ENCODE data around the gene CHTF18.

GRCh38 chr16:817001-817906, 28.8 kb downstream of the CHTF18 start:
- TF ChIP-seq, protein P1, sequence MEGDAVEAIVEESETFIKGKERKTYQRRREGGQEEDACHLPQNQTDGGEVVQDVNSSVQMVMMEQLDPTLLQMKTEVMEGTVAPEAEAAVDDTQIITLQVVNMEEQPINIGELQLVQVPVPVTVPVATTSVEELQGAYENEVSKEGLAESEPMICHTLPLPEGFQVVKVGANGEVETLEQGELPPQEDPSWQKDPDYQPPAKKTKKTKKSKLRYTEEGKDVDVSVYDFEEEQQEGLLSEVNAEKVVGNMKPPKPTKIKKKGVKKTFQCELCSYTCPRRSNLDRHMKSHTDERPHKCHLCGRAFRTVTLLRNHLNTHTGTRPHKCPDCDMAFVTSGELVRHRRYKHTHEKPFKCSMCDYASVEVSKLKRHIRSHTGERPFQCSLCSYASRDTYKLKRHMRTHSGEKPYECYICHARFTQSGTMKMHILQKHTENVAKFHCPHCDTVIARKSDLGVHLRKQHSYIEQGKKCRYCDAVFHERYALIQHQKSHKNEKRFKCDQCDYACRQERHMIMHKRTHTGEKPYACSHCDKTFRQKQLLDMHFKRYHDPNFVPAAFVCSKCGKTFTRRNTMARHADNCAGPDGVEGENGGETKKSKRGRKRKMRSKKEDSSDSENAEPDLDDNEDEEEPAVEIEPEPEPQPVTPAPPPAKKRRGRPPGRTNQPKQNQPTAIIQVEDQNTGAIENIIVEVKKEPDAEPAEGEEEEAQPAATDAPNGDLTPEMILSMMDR (IDR thresholded peaks at IDR 0.05; ENCODE audit: insufficient read depth, low read length, poor library complexity, severe bottlenecking) = no peak
- no peak for TF ChIP-seq EZH2phosphoT487 (conservative IDR thresholded peaks at IDR 0.05; ENCODE audit: low read length)
